ENCODE data around the gene SIX2. TPM values are rescaled to one million over a fixed set of nuclear protein-coding genes. Genes with fewer than 3 reads are reported as not detected.

SIX2 gene
- total RNA-seq, 2 experiments from 2014 or later = not detected

- no peak for TF ChIP-seq EZH2phosphoT487 (IDR thresholded peaks at IDR 0.05; ENCODE audit: borderline replicate concordance, low read depth, low read length)
- TF ChIP-seq CTCF (conservative IDR thresholded peaks at IDR 0.05; ENCODE audit: low read length) = peak; percentile 87
- peak overlapping the region; percentile 35; the same call in 1 of the 2 replicates for H3K4me2 ChIP-seq (ENCODE audit: low read length)
- DNase-seq (ENCODE audit: low spot score) = peak; percentile 73
- no peaks in the 10 kb centered on the region for H3K4me1 ChIP-seq (ENCODE audit: insufficient read depth, low read length, poor library complexity, severe bottlenecking)
- BruUV-seq (replicated peaks) = no TSS peak
- ChIA-PET CTCF (ENCODE audit: unreplicated experiment) (interaction anchor here (1.5 kb wide), 1 partner anchor 563 kb away, joined by 5 read pairs; no protein-coding TSS in a partner anchor), POLR2A (interaction anchor here (0.5 to 0.6 kb wide), 2 partner anchors 16 to 483 kb away, joined by 3 to 13 read pairs; no protein-coding TSS in a partner anchor)
- H3K4me3 ChIP-seq (ENCODE audit: low read depth, low read length, poor library complexity, severe bottlenecking) = no peak overlapping the region
- H4K20me1 ChIP-seq (ENCODE audit: insufficient read depth, low read length) = no peaks in the 10 kb centered on the region
- H3K27ac ChIP-seq (ENCODE audit: low read depth, low read length, poor library complexity, severe bottlenecking) = no peak overlapping the region
- H2AFZ ChIP-seq (ENCODE audit: low read length) = peak overlapping the region; percentile 68; the same call in 1 of the 2 replicates
- intact Hi-C loops (cut with micrococcal nuclease; ENCODE audit: unreplicated experiment) = loop anchor here (2.0 to 5.0 kb wide), 5 partner anchors 187 to 913 kb away; no protein-coding TSS in a partner anchor
- no peaks in the 10 kb centered on the region for H3K79me2 ChIP-seq (ENCODE audit: insufficient read depth, low read depth, low read length)
- no peaks in the 10 kb centered on the region for H3K36me3 ChIP-seq (ENCODE audit: insufficient read depth, low read length)
- no peaks in the 10 kb centered on the region for H3K9me2 ChIP-seq (ENCODE audit: insufficient read depth, low read length)
- H3K9me3 ChIP-seq (ENCODE audit: low read length) = no peaks in the 10 kb centered on the region
Observed at GRCh38 chr2:44955593-44956392, 53.5 kb downstream of the SIX2 start.

Other genes starting within 250 kb of the SIX2 start
- not detected in 2 replicates for gene SIX3, start 67.8 kb downstream of the SIX2 start, total RNA-seq (2014; rRNA removed; shearing (Covaris generic))
- not detected in 2 replicates for gene SIX3, start 67.8 kb downstream of the SIX2 start, total RNA-seq (2022)